HFF-Myc (cell line): ENCODE measurements around the gene ELAVL3.
"Not testable (repeated sequence)": the region's sequence is repeated elsewhere in the genome, so short reads cannot be mapped to it uniquely, and the experiment has no call there.

Source experiments
- DNase-seq: peaks from one replicate; pipeline ENCODE4 v3.0.0-alpha.2; 2011; ENCODE audit warnings: low read depth; ENCODE audit errors: extremely low read depth
- H3K4me3 ChIP-seq: replicated peaks from 2 replicates; pipeline ENCODE4 v1.5.1; 2011; ENCODE audit warnings: low read depth, mild to moderate bottlenecking, control low read depth, low read length
- CTCF ChIP-seq: IDR thresholded peaks from 2 replicates; pipeline ENCODE4 v1.5.1; 2012; ENCODE audit warnings: mild to moderate bottlenecking, low read depth, low read length, control low read depth; ENCODE audit errors: missing control alignments

The ELAVL3 gene

GRCh38 chr19:11481534-11482383 is 913 bp upstream of the ELAVL3 start:
- no peak for TF ChIP-seq CTCF
- H3K4me3 ChIP-seq = peak overlapping the region; percentile 35
- no peak for DNase-seq

DNA sequence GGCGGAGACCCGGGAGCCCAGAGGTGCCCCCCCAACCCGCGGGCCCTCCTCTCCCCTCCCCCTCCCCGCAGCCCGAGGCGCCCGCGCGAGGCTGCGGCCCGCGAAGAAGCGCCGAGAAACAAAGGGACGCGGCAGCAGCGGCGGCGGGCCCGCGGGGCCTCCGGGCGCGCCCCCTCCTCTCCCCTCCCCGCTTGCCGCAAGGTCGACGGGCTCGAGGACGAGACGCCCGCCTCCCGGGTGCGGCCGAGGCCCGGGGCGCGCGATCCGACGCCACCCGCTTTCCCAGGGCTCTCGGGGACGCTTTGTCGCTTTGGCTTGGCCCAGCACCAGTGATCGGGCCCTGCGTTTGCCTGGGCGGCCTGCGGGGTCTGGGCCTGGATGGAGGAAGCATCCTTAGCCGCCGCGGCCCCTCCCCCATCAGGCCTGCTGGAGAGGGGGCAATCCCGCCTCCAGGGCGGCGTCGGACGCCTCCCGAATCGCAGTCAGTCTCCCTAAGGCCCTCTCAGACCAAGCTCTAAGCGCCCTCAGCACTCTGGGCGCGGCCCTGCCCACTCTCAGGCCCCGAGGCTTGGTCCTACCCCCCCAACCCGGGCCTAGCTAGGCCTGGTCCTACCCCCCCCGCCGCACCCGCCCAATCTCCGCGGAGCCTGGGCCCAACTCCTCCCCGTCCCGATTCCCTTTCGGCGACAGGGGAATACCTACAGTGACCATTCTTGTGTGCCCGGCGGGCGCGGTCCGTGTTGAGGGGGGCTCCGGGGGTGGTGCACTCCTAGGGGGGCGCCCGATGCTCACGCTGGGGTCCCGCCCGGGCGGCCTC is 740 bp downstream of the ELAVL3 start:
- DNase-seq = no peak

GRCh38 chr19:11479090-11479897 is 1.6 kb downstream of the ELAVL3 start:
- H3K4me3 ChIP-seq = no peak overlapping the region
- no peak for TF ChIP-seq CTCF
- DNase-seq = no peak

More for the DNA sequence above, 740 bp downstream of the ELAVL3 start:
- no peak overlapping the region for H3K4me3 ChIP-seq
- no peak for TF ChIP-seq CTCF

DNA sequence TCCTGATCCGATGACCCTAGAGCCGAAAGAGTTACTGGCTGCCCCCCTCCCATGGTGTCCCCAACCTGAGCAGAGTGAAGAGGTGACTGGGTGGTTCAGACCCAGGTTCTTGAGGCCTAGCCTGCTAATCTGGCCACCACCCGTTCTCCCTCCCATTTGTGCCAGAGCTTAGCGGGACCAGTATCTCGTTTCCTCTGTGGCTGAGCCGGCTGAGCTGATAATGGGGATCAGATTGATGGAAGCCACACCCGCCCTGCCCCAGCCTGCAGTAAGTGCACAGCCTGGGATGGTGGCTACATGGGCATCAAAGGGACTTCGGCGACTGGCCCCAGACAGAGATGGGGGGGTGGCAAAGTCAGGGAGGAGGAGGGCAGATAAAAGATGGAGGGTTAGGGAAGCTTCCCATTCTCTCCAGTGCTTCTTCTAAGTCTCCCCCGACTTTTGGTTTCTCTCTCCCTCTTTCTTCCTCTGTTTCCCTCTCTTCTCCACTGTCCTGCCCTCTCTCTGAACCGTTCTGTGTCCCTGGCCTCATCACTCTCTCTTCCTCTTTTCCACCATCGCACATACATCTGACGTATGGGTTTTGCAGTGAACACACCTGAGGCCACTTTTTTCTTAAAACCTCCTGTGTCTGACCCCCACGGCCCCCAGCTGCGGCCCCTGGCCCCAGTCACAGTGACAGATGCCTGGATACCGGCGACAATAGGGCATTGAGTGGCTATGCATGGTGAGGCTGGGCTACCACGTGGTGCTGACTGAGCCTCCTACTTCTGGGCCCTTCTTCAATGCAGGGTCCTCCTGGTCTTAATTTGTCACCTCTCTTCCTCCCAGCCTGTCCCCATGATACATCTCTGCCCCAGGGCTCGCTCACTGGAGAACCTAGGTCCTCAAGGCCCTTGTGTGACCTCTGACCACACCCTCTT is 2.4 kb downstream of the ELAVL3 start:
- H3K4me3 ChIP-seq = no peak overlapping the region
- TF ChIP-seq CTCF = no peak
- DNase-seq = no peak

GRCh38 chr19:11475861-11476260 is 5.0 kb downstream of the ELAVL3 start:
- DNase-seq = no peak
- no peak for TF ChIP-seq CTCF
- no peak overlapping the region for H3K4me3 ChIP-seq

GRCh38 chr19:11475343-11475742 is 5.5 kb downstream of the ELAVL3 start:
- not testable (repeated sequence) for H3K4me3 ChIP-seq, DNase-seq
